ENCODE results near the gene KRTAP10-9.
"Not testable (repeated sequence)": the region's sequence is repeated elsewhere in the genome, so short reads cannot be mapped to it uniquely, and the experiment has no call there.

The KRTAP10-9 gene

GRCh38 chr21:44646366-44647221 is 19.7 kb downstream of the KRTAP10-9 start, which contains the start of gene KRTAP10-11:
Gene KRTAP10-11 (plus strand): TSS chr21:44646414. CDS start chr21:44646459, 45 bp downstream.
- not testable (repeated sequence) for TF ChIP-seq GATA2, GATA3 (IDR thresholded peaks at IDR 0.05; ENCODE audit: low read depth, low read length)

GRCh38 chr21:44647222-44647552 is 20.3 kb downstream of the KRTAP10-9 start:
- TF ChIP-seq GATA2 (IDR thresholded peaks at IDR 0.05; ENCODE audit: low read depth, low read length) (no peak), GATA3 (IDR thresholded peaks at IDR 0.05; ENCODE audit: low read depth, low read length) (no peak)

GRCh38 chr21:44648557-44649311 is 21.8 kb downstream of the KRTAP10-9 start:
- TF ChIP-seq GATA2 (IDR thresholded peaks at IDR 0.05; ENCODE audit: low read depth, low read length) (no peak), GATA3 (IDR thresholded peaks at IDR 0.05; ENCODE audit: low read depth, low read length) (no peak)

- TF ChIP-seq GATA3 (IDR thresholded peaks at IDR 0.05; ENCODE audit: low read depth, low read length) (no peak), GATA2 (IDR thresholded peaks at IDR 0.05; ENCODE audit: low read depth, low read length) (no peak)
These were observed 22.7 kb downstream of the KRTAP10-9 start for GRCh38 chr21:44649521-44650100.

- TF ChIP-seq GATA2 (IDR thresholded peaks at IDR 0.05; ENCODE audit: low read depth, low read length): no peak
These were observed 23.5 kb downstream of the KRTAP10-9 start for GRCh38 chr21:44650265-44650972.

GRCh38 chr21:44650973-44651675 is 24.2 kb downstream of the KRTAP10-9 start:
- TF ChIP-seq GATA2 (IDR thresholded peaks at IDR 0.05; ENCODE audit: low read depth, low read length) (no peak), GATA3 (IDR thresholded peaks at IDR 0.05; ENCODE audit: low read depth, low read length) (no peak)

GRCh38 chr21:44653123-44653522 is 26.2 kb downstream of the KRTAP10-9 start:
- no peak for TF ChIP-seq GATA3 (IDR thresholded peaks at IDR 0.05; ENCODE audit: low read depth, low read length)

GRCh38 chr21:44653656-44654575 is 27.0 kb downstream of the KRTAP10-9 start:
- TF ChIP-seq GATA2 (IDR thresholded peaks at IDR 0.05; ENCODE audit: low read depth, low read length): no peak

GRCh38 chr21:44654576-44655175 is 27.8 kb downstream of the KRTAP10-9 start, which contains the start of gene KRTAP12-4:
Gene KRTAP12-4 (minus strand): TSS chr21:44654659. CDS start chr21:44654614, 45 bp downstream.
- TF ChIP-seq GATA2 (IDR thresholded peaks at IDR 0.05; ENCODE audit: low read depth, low read length): no peak
- TF ChIP-seq GATA3 (IDR thresholded peaks at IDR 0.05; ENCODE audit: low read depth, low read length): no peak

GRCh38 chr21:44656868-44657267 is 30.0 kb downstream of the KRTAP10-9 start:
- TF ChIP-seq GATA3 (IDR thresholded peaks at IDR 0.05; ENCODE audit: low read depth, low read length): no peak
- TF ChIP-seq GATA2 (IDR thresholded peaks at IDR 0.05; ENCODE audit: low read depth, low read length): no peak

- TF ChIP-seq GATA3 (IDR thresholded peaks at IDR 0.05; ENCODE audit: low read depth, low read length) (no peak), GATA2 (IDR thresholded peaks at IDR 0.05; ENCODE audit: low read depth, low read length) (no peak)
These were observed 31.0 kb downstream of the KRTAP10-9 start, which contains the start of gene KRTAP12-3 for GRCh38 chr21:44657635-44658540. Gene KRTAP12-3 (plus strand): TSS chr21:44657932. CDS start chr21:44657980, 48 bp downstream.

All from SH-SY5Y (cell line).